Lung (tissue), 12 donors: ENCODE data around the gene WHRN. TPM values are rescaled to one million over a fixed set of nuclear protein-coding genes. Genes with fewer than 3 reads are reported as not detected.

ENCODE experiments used
- ATAC-seq: fragments of 200-7000 bp; cut with Tn5 transposase; one replicate; pipeline ENCODE4 v1.9.1; 2020; ENCODE audit warnings: moderate number of reproducible peaks; ENCODE audit not compliant: insufficient read depth, low FRiP score
- DNase-seq, 3 donors: peaks; one replicate each; pipeline ENCODE4 v3.0.0-alpha.2; 2013 to 2017
- H3K27ac ChIP-seq, 2 donors: one replicate each; pipeline ENCODE4 v1.5.1; 2013; ENCODE audit warnings: mild to moderate bottlenecking in 2 of 2, moderate library complexity in 2 of 2, control low read depth in 1 of 2, inconsistent platforms in 1 of 2, low read depth in 1 of 2, low read length in 1 of 2
- H3K27me3 ChIP-seq, 3 donors: one replicate each; pipeline ENCODE4 v1.5.1; 2013; ENCODE audit warnings: low read length in 2 of 3; ENCODE audit not compliant: control insufficient read depth in 3 of 3, insufficient read depth in 3 of 3
- H3K36me3 ChIP-seq, 4 donors: one replicate each; pipeline ENCODE4 v1.5.1; 2013; ENCODE audit warnings: low read length in 4 of 4, mild to moderate bottlenecking in 1 of 4, moderate library complexity in 1 of 4; ENCODE audit not compliant: control insufficient read depth in 4 of 4, insufficient read depth in 4 of 4
- H3K4me1 ChIP-seq, 5 donors: one replicate each; pipeline ENCODE4 v1.5.1; 2013; ENCODE audit warnings: low read length in 5 of 5, mild to moderate bottlenecking in 2 of 5, moderate library complexity in 1 of 5; ENCODE audit not compliant: control insufficient read depth in 5 of 5, insufficient read depth in 5 of 5
- H3K4me3 ChIP-seq: one replicate; pipeline ENCODE4 v1.5.1; 2013; ENCODE audit warnings: mild to moderate bottlenecking, control low read depth, moderate library complexity
- H3K9ac ChIP-seq, 2 donors: one replicate each; pipeline ENCODE4 v1.5.1; 2013; ENCODE audit warnings: low read length in 2 of 2, control low read depth in 1 of 2; ENCODE audit not compliant: insufficient read depth in 1 of 2
- H3K9me3 ChIP-seq, 4 donors: one replicate each; pipeline ENCODE4 v1.5.1; 2013; ENCODE audit warnings: low read length in 3 of 4, mild to moderate bottlenecking in 1 of 4, moderate library complexity in 1 of 4; ENCODE audit not compliant: control insufficient read depth in 4 of 4, insufficient read depth in 3 of 4
- CTCF ChIP-seq: IDR thresholded peaks from 2 replicates; pipeline ENCODE4 v1.5.1; 2012; ENCODE audit warnings: mild to moderate bottlenecking; ENCODE audit errors: control extremely low read depth, extremely low read depth
- WGBS, 2 donors: extraction: QIAGEN DNeasy Blood & Tissue Kit; methylation state at CpG; one replicate each; pipeline ENCODE4 v1.1.7; 2013; 5-methylcytosine and 5-hydroxymethylcytosine counted together
- polyA plus RNA-seq, 2 donors: library from polyadenylated mRNA; stranded (reverse); fragments of 200-250 nt; gene quantifications; one replicate each; pipeline ENCODE4 v1.2.1, GENCODE V29; 2013
- total RNA-seq, 2 donors: library from RNA; depleted of rRNA in 1 of 2; stranded (reverse); fragments of >200 nt in 1 of 2; gene quantifications; one replicate each; pipeline ENCODE4 v1.2.1, GENCODE V29; 2014 to 2021
- donor health status: control.
- donor health status: control.
- donor health status: Bipolar disorder and iron deficiency.
- donor health status: healthy.
- donor health status: DM: yes; HTN: yes; CAD: no.

WHRN gene
- total and polyA plus RNA-seq, 4 donors, result 3.1 to 11.7 (median 5.6) TPM

DNA sequence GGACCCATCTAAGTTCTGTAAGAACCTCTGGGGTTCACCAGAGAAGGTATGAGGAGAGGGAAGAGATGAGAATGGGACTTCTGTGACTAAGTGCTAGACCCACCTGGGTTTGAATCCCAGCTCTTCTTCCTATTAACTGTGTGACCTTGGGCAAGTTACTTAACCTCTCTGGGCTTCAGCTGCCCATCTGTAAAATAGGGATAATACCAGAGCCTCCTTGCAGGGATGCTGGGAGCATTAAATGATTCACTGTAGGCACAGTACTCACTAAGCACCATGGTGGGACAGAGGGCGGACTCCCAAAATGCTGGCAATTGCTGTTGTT, 53.6 kb downstream of the WHRN start:
- ATAC-seq (no peak), DNase-seq (no peak)
- Histone ChIP-seq H3K4me1 (no peaks in the 10 kb centered on the region), H3K27ac (no peak overlapping the region), H3K4me3 (no peak overlapping the region), H3K27me3 (no peaks in the 10 kb centered on the region), H3K9ac (no peak overlapping the region), H3K9me3 (no peaks in the 10 kb centered on the region), H3K36me3 (no peaks in the 10 kb centered on the region)
- TF ChIP-seq CTCF, result no peak
- 98 to 100% methylated on average over 1 of the region's 1 CpG for WGBS, 2 donors

DNA sequence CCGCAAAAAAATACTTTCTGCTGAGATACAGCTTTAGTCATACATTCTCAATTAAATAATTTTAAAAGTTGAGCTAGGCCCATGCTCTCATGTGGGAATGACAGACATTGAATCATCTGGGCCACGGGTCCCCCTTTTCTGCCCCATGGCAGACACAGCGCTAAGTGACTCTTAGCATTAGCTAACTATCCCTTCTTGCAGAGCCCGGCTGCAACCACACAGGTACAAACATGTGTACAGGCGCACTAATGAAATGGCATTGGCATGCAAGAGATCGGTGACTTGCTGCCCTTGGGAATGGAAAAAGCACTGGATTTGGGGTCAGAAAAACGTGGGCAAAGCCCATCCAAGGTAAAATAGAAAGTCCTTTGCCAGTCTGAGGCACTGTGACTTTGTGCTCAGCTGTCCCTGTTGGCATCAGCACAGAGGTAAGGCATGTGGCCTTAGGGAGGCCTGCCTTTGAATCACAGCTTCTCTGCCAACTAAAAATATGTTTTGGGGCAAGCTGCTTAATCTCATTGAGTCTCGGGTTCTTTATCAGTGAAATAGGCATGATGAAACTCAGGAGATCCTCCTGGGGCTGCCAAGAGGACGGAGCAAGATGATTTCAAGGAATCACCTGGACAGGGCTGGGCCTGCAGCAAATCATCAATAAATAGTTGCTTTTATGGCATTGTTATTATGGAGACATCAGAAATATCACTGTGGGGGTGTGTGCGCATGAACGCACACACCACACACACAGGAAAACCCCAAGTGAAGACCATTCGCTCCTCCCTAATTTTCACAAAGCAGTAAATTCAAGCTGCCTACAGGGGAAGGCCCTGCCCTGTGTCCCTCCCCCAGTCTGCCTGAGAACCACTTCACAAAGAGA, 54.2 kb downstream of the WHRN start:
- no peaks in the 10 kb centered on the region for H3K36me3 ChIP-seq
- H3K9me3 ChIP-seq, result no peaks in the 10 kb centered on the region
- DNase-seq, result no peak
- no peaks in the 10 kb centered on the region for H3K27me3 ChIP-seq
- no peak overlapping the region for H3K4me3 ChIP-seq
- TF ChIP-seq CTCF, result no peak
- no peaks in the 10 kb centered on the region for H3K4me1 ChIP-seq
- WGBS, 2 donors, result 86 to 90% methylated on average over 12 of the region's 12 CpGs
- H3K9ac ChIP-seq, result no peak overlapping the region
- no peak overlapping the region for H3K27ac ChIP-seq
- ATAC-seq, result no peak

GRCh38 chr9:114450181-114450580, 55.1 kb downstream of the WHRN start:
- DNase-seq (no peak), ATAC-seq (no peak)
- no peaks in the 10 kb centered on the region for H3K36me3 ChIP-seq
- TF ChIP-seq CTCF, result no peak
- H3K27me3 ChIP-seq, result no peaks in the 10 kb centered on the region
- no peak overlapping the region for H3K27ac ChIP-seq
- no peaks in the 10 kb centered on the region for H3K9me3 ChIP-seq
- WGBS, 2 donors, result 85 to 92% methylated on average over 3 of the region's 3 CpGs
- H3K4me3 ChIP-seq, result no peak overlapping the region
- H3K9ac ChIP-seq, result no peak overlapping the region
- no peaks in the 10 kb centered on the region for H3K4me1 ChIP-seq

- no peak for ATAC-seq
- no peaks in the 10 kb centered on the region for H3K9me3 ChIP-seq
- H3K36me3 ChIP-seq, result no peaks in the 10 kb centered on the region
- H3K9ac ChIP-seq, result no peak overlapping the region
- TF ChIP-seq CTCF, result no peak
- H3K4me3 ChIP-seq, result no peak overlapping the region
- DNase-seq, result no peak
- H3K27me3 ChIP-seq, result no peaks in the 10 kb centered on the region
- 65 to 70% methylated on average over 5 of the region's 5 CpGs for WGBS, 2 donors
- H3K4me1 ChIP-seq, result no peaks in the 10 kb centered on the region
- no peak overlapping the region for H3K27ac ChIP-seq
Observed at GRCh38 chr9:114449236-114449635, 56.0 kb downstream of the WHRN start.
